ENCODE data around the gene GMEB2. TPM values are rescaled to one million over a fixed set of nuclear protein-coding genes. Genes with fewer than 3 reads are reported as not detected.
"Not testable (repeated sequence)": the region's sequence is repeated elsewhere in the genome, so short reads cannot be mapped to it uniquely, and the experiment has no call there.

The GMEB2 gene
- total and polyA plus RNA-seq, 11 donors = 4.3 to 10.0 (median 6.1) TPM

- H3K36me3 ChIP-seq = peaks cover 0 to 61% (median 44%) of the 10 kb centered on the region in 9 donors
- no peak overlapping the region for H3K4me3 ChIP-seq
- no peak for ATAC-seq
- no peak overlapping the region for H3K27ac ChIP-seq
- DNase-seq = no peak
- H3K9me3 ChIP-seq = no peaks in the 10 kb centered on the region
- H3K4me1 ChIP-seq = peaks cover 3 to 20% (median 16%) of the 10 kb centered on the region in 12 donors
- no peaks in the 10 kb centered on the region for H3K27me3 ChIP-seq
- 90 to 94% (median 91%) methylated on average over 25 to 33 of the region's 33 CpGs for WGBS, 4 donors
- TF ChIP-seq, protein P1, sequence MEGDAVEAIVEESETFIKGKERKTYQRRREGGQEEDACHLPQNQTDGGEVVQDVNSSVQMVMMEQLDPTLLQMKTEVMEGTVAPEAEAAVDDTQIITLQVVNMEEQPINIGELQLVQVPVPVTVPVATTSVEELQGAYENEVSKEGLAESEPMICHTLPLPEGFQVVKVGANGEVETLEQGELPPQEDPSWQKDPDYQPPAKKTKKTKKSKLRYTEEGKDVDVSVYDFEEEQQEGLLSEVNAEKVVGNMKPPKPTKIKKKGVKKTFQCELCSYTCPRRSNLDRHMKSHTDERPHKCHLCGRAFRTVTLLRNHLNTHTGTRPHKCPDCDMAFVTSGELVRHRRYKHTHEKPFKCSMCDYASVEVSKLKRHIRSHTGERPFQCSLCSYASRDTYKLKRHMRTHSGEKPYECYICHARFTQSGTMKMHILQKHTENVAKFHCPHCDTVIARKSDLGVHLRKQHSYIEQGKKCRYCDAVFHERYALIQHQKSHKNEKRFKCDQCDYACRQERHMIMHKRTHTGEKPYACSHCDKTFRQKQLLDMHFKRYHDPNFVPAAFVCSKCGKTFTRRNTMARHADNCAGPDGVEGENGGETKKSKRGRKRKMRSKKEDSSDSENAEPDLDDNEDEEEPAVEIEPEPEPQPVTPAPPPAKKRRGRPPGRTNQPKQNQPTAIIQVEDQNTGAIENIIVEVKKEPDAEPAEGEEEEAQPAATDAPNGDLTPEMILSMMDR (IDR thresholded peaks at IDR 0.05) = no peak
- no peak for TF ChIP-seq POLR2A (IDR thresholded peaks at IDR 0.05)
- intact Hi-C loops (cut with DNase I) = no loop called here
These were observed 35.3 kb upstream of the GMEB2 start for GRCh38 chr20:63661959-63662812.

GRCh38 chr20:63661108-63661507, 34.2 kb upstream of the GMEB2 start:
- Histone ChIP-seq H3K27me3 (no peaks in the 10 kb centered on the region), H3K4me1 (peaks cover 3 to 23% (median 16%) of the 10 kb centered on the region in 12 donors), H3K9me3 (no peaks in the 10 kb centered on the region), H3K36me3 (peaks cover 0 to 52% (median 36%) of the 10 kb centered on the region in 9 donors), H3K4me3 (no peak overlapping the region), H3K27ac (no peak overlapping the region)
- intact Hi-C loops (cut with DNase I) = no loop called here
- no peak for ATAC-seq
- no peak for TF ChIP-seq POLR2A (IDR thresholded peaks at IDR 0.05)
- TF ChIP-seq, protein P1 (IDR thresholded peaks at IDR 0.05) = no peak
- no peak for DNase-seq
- 95 to 97% (median 96%) methylated on average over 17 to 22 of the region's 22 CpGs for WGBS, 4 donors

DNA sequence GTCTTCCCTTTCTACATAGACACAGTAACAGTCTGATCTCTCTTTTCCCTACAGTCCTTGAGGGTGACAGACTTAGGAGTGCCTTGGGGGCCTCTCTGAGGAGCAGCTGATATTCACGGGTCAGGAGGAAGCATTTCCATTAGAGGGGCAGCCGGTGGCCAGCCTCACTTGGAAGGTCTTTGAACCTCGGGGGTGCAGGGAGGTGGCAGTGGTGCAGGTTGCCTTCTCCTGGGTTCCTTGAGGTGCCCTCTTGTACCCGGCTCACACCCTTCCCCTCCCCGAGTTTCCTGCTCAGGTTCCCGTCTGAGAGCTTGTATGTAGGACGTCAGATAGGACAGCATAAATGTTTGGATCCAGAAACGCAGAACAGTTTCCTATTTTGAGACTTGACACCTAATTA, 33.7 kb upstream of the GMEB2 start:
- H3K4me3 ChIP-seq = no peak overlapping the region
- WGBS, 4 donors = 85 to 93% (median 87%) methylated on average over 8 of the region's 8 CpGs
- H3K36me3 ChIP-seq = peaks cover 0 to 47% (median 32%) of the 10 kb centered on the region in 9 donors
- peaks cover 3 to 23% (median 16%) of the 10 kb centered on the region in 12 donors for H3K4me1 ChIP-seq
- H3K27me3 ChIP-seq = no peaks in the 10 kb centered on the region
- DNase-seq (no peak), ATAC-seq (no peak)
- TF ChIP-seq POLR2A (IDR thresholded peaks at IDR 0.05) = no peak
- TF ChIP-seq, protein P1 (IDR thresholded peaks at IDR 0.05) = no peak
- no peaks in the 10 kb centered on the region for H3K9me3 ChIP-seq
- H3K27ac ChIP-seq = no peak overlapping the region
- intact Hi-C loops (cut with DNase I) = no loop called here

- Histone ChIP-seq H3K36me3 (peaks cover 0 to 45% (median 32%) of the 10 kb centered on the region in 9 donors), H3K4me1 (peaks cover 3 to 23% (median 16%) of the 10 kb centered on the region in 12 donors)
- H3K27me3 ChIP-seq; H3K9me3 ChIP-seq; H3K27ac ChIP-seq; ATAC-seq; intact Hi-C loops (cut with DNase I); H3K4me3 ChIP-seq; DNase-seq: not testable (repeated sequence)
- 88 to 93% (median 92%) methylated on average over 10 of the region's 10 CpGs for WGBS, 4 donors
These were observed 33.3 kb upstream of the GMEB2 start for GRCh38 chr20:63660174-63660573.
